Kidney (tissue), 14 donors: Measurements from ENCODE around the gene OOSP1. TPM values are rescaled to one million over a fixed set of nuclear protein-coding genes. Genes with fewer than 3 reads are reported as not detected.

Experiments used
- DNase-seq, 5 donors: peaks; one replicate each; pipeline ENCODE4 v3.0.0-alpha.2; 2013 to 2020
- FAIRE-seq: peaks from 2 replicates; lab custom pipeline; 2012; peaks lifted over from hg19 to GRCh38; lab: Jason Lieb, UNC
- H3K27ac ChIP-seq, 2 donors: one replicate each; pipeline ENCODE4 v1.7.0; 2013; ENCODE audit warnings: low read depth in 2 of 2, low read length in 2 of 2, inconsistent platforms in 1 of 2
- H3K27me3 ChIP-seq: one replicate; pipeline ENCODE4 v1.7.1; 2013; ENCODE audit warnings: low read length, inconsistent platforms; ENCODE audit not compliant: control insufficient read depth, insufficient read depth
- H3K36me3 ChIP-seq, 3 donors: one replicate each; pipeline versions ENCODE4 v1.7.0 to v1.7.1; 2013; ENCODE audit warnings: low read length in 3 of 3, control low read depth in 1 of 3, inconsistent platforms in 1 of 3; ENCODE audit not compliant: insufficient read depth in 3 of 3, control insufficient read depth in 2 of 3
- H3K4me1 ChIP-seq, 3 donors: one replicate each; pipeline versions ENCODE4 v1.7.0 to v1.7.1; 2013; ENCODE audit warnings: low read length in 3 of 3, inconsistent platforms in 1 of 3, low read depth in 1 of 3; ENCODE audit not compliant: control insufficient read depth in 2 of 3, insufficient read depth in 2 of 3
- H3K4me3 ChIP-seq, 3 donors: one replicate each; pipeline versions ENCODE4 v1.7.0 to v1.8.1; 2013; ENCODE audit warnings: low read length in 3 of 3, control low read depth in 1 of 3, inconsistent platforms in 1 of 3
- H3K9ac ChIP-seq, 3 donors: one replicate each; pipeline versions ENCODE4 v1.7.0 to v1.7.1; 2013; ENCODE audit warnings: low read length in 3 of 3, control low read depth in 1 of 3, inconsistent platforms in 1 of 3
- H3K9me3 ChIP-seq, 3 donors: one replicate each; pipeline versions ENCODE4 v1.7.0 to v1.7.1; 2013; ENCODE audit warnings: low read length in 3 of 3, control low read depth in 1 of 3, inconsistent platforms in 1 of 3; ENCODE audit not compliant: control insufficient read depth in 2 of 3, insufficient read depth in 1 of 3
- CTCF ChIP-seq: IDR thresholded peaks from 3 replicates; pipeline ENCODE4 v1.5.1; 2012; ENCODE audit warnings: mild to moderate bottlenecking, moderate library complexity, borderline replicate concordance; ENCODE audit not compliant: insufficient read depth; ENCODE audit errors: extremely low read depth
- intact Hi-C: fragments of 100-400 bp; cut with DNase I; formaldehyde crosslinking; loops from one replicate; pipeline ENCODE4 v1.11.1; 2022
- polyA plus RNA-seq: library from polyadenylated mRNA; stranded (reverse); fragments of 350-450 nt; fragmentation: Illumina TruSeq; extraction: RNeasy Lipid Tissue Mini Kit (QIAGEN cat#74804); gene quantifications from one replicate; pipeline ENCODE4 v1.2.3, GENCODE V29; 2014; ENCODE audit warnings: low read depth, low replicate concordance; ENCODE audit not compliant: insufficient read depth
- total RNA-seq: library from RNA; stranded (reverse); fragmentation: NEBNext Ultra II Directional; extraction: Animal tissue kit (Norgen Biotek cat#: 25700); gene quantifications from one replicate; pipeline ENCODE4 v1.2.1, GENCODE V29; 2021
- donor health status: control.
- donor health status: control.
- donor health status: control.
- donor health status: control.
- donor health status: control.
- donor health status: DM: yes; HTN: yes; CAD: no.
- donor health status: Normal renal cell carcinoma (clear cell type).

OOSP1 gene
- total and polyA plus RNA-seq, 2 donors from 2014 or later = not detected

GRCh38 chr11:59898046-59898445 is 40.2 kb upstream of the OOSP1 start:
- no peaks in the 10 kb centered on the region for H3K36me3 ChIP-seq
- no peak overlapping the region for H3K4me3 ChIP-seq
- DNase-seq (peak in 1 of 5 donors; percentile 52), FAIRE-seq (no peak)
- no peaks in the 10 kb centered on the region for H3K4me1 ChIP-seq
- peaks cover 0 to 2% (median 0%) of the 10 kb centered on the region in 3 donors for H3K9me3 ChIP-seq
- no peaks in the 10 kb centered on the region for H3K27me3 ChIP-seq
- no peak overlapping the region for H3K27ac ChIP-seq
- no peak overlapping the region for H3K9ac ChIP-seq
- intact Hi-C loops = no loop called here
- no peak for TF ChIP-seq CTCF

GRCh38 chr11:59898650-59899049 is 39.6 kb upstream of the OOSP1 start:
- FAIRE-seq (no peak), DNase-seq (no peak)
- TF ChIP-seq CTCF = no peak
- H3K9me3 ChIP-seq = peaks cover 0 to 2% (median 0%) of the 10 kb centered on the region in 3 donors
- no peaks in the 10 kb centered on the region for H3K4me1 ChIP-seq
- H3K27me3 ChIP-seq = no peaks in the 10 kb centered on the region
- H3K27ac ChIP-seq = no peak overlapping the region
- no peaks in the 10 kb centered on the region for H3K36me3 ChIP-seq
- H3K9ac ChIP-seq = no peak overlapping the region
- intact Hi-C loops = no loop called here
- no peak overlapping the region for H3K4me3 ChIP-seq

- FAIRE-seq (no peak), DNase-seq (no peak)
- Histone ChIP-seq H3K36me3 (no peaks in the 10 kb centered on the region), H3K9ac (no peak overlapping the region), H3K27me3 (no peaks in the 10 kb centered on the region), H3K4me1 (no peaks in the 10 kb centered on the region), H3K27ac (no peak overlapping the region), H3K4me3 (no peak overlapping the region), H3K9me3 (no peaks in the 10 kb centered on the region)
- intact Hi-C loops = no loop called here
- TF ChIP-seq CTCF = no peak
These were observed 38.7 kb upstream of the OOSP1 start for GRCh38 chr11:59899532-59899931.
